HG02840 (cell line): ENCODE data around the gene PKLR.
A peak's percentile ranks its signal among the peaks of the same experiment; 100 is the strongest.

Experiments used
- ATAC-seq: cut with Tn5 transposase; IDR thresholded peaks from one replicate; pipeline ENCODE4 v1.9.1; 2021; ENCODE audit warnings: mild to moderate bottlenecking, moderate library complexity, moderate number of reproducible peaks; ENCODE audit not compliant: unreplicated experiment, low FRiP score

The PKLR gene

GRCh38 chr1:155287987-155288543 lies 13.2 kb downstream of the PKLR start:
- no peak for ATAC-seq

- no peak for ATAC-seq
Observed at GRCh38 chr1:155286544-155286943, 14.7 kb downstream of the PKLR start.

- no peak for ATAC-seq
Observed at GRCh38 chr1:155285631-155286044, 15.6 kb downstream of the PKLR start.

- no peak for ATAC-seq
Observed at GRCh38 chr1:155285063-155285462, 16.2 kb downstream of the PKLR start.

GRCh38 chr1:155284476-155284875 lies 16.8 kb downstream of the PKLR start:
- ATAC-seq, result no peak

- ATAC-seq, result no peak
Observed at GRCh38 chr1:155282488-155283091, 18.6 kb downstream of the PKLR start.

- ATAC-seq, result no peak
Observed at GRCh38 chr1:155279268-155279667, 22.0 kb downstream of the PKLR start.

GRCh38 chr1:155278689-155279160 lies 22.5 kb downstream of the PKLR start:
- ATAC-seq, result no peak

- ATAC-seq, result no peak
Observed at GRCh38 chr1:155277902-155278688, 23.1 kb downstream of the PKLR start.

GRCh38 chr1:155277070-155277901 lies 24.0 kb downstream of the PKLR start, which contains the start of gene HCN3:
TSS of gene HCN3 (plus strand) at chr1:155277463. CDS start at chr1:155277591, 128 bp downstream.
- peak; percentile 72 for ATAC-seq

GRCh38 chr1:155273343-155274245 lies 27.6 kb downstream of the PKLR start, which contains the start of gene CLK2:
TSS of gene CLK2 (minus strand) at chr1:155273504. CDS start at chr1:155270977, 2,527 bp downstream.
- ATAC-seq, result peak; percentile 70

- peak; percentile 27 for ATAC-seq
Observed at GRCh38 chr1:155272466-155273342, 28.5 kb downstream of the PKLR start.

GRCh38 chr1:155269381-155269780 lies 31.9 kb downstream of the PKLR start:
- no peak for ATAC-seq

- no peak for ATAC-seq
Observed at GRCh38 chr1:155268630-155269029, 32.6 kb downstream of the PKLR start.

GRCh38 chr1:155267373-155267772 lies 33.9 kb downstream of the PKLR start:
- no peak for ATAC-seq

GRCh38 chr1:155266553-155266952 lies 34.7 kb downstream of the PKLR start:
- no peak for ATAC-seq

GRCh38 chr1:155263067-155263466 lies 38.2 kb downstream of the PKLR start:
- ATAC-seq, result no peak

- peak; percentile 88 for ATAC-seq
Observed at GRCh38 chr1:155261852-155262673, 39.2 kb downstream of the PKLR start, which contains the start of gene SCAMP3. TSS of gene SCAMP3 (minus strand) at chr1:155262360. CDS start at chr1:155262151, 209 bp downstream.
